CD4-positive, alpha-beta T cell treated with Interleukin-12 subunit alpha and Interleukin-12 subunit beta, for 1 hour (primary cell): Measurements from ENCODE around the gene GNAZ.
"Not testable (repeated sequence)": the region's sequence is repeated elsewhere in the genome, so short reads cannot be mapped to it uniquely, and the experiment has no call there.

ENCODE experiments used
- DNase-seq: peaks from one replicate; pipeline ENCODE4 v3.0.0-alpha.2; 2020

GNAZ gene

DNA sequence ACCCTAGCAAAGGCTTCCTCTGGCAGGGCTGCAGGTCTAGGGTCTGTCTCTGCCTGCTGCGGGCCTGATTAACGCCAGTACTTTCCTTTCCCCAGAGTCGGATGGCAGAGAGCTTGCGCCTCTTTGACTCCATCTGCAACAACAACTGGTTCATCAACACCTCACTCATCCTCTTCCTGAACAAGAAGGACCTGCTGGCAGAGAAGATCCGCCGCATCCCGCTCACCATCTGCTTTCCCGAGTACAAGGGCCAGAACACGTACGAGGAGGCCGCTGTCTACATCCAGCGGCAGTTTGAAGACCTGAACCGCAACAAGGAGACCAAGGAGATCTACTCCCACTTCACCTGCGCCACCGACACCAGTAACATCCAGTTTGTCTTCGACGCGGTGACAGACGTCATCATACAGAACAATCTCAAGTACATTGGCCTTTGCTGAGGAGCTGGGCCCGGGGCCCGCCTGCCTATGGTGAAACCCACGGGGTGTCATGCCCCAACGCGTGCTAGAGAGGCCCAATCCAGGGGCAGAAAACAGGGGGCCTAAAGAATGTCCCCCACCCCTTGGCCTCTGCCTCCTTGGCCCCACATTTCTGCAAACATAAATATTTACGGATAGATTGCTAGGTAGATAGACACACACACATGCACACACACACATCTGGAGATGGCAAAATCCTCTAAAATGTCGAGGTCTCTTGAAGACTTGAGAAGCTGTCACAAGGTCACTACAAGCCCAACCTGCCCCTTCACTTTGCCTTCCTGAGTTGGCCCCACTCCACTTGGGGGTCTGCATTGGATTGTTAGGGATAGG lies 52.9 kb downstream of the GNAZ start:
- no peak for DNase-seq

DNA sequence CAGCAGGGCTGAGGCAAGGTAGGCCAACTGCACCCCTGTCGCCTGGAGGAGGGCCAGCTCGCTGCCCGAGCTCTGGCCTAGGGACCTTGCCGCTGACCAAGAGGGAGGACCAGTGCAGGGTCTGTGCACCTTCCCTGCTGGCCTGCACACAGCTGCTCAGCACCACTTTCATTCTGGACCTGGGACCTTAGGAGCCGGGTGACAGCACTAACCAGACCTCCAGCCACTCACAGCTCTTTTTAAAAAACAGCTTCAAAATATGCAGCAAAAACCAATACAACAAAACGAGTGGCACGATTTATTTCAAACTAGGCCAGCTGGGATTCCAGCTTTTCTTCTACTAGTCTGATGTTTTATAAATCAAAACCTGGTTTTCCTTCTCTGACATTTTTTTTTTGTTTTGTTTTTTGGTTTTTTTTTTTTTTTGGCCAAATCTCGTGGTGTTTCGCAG lies 53.5 kb downstream of the GNAZ start:
- no peak for DNase-seq

DNA sequence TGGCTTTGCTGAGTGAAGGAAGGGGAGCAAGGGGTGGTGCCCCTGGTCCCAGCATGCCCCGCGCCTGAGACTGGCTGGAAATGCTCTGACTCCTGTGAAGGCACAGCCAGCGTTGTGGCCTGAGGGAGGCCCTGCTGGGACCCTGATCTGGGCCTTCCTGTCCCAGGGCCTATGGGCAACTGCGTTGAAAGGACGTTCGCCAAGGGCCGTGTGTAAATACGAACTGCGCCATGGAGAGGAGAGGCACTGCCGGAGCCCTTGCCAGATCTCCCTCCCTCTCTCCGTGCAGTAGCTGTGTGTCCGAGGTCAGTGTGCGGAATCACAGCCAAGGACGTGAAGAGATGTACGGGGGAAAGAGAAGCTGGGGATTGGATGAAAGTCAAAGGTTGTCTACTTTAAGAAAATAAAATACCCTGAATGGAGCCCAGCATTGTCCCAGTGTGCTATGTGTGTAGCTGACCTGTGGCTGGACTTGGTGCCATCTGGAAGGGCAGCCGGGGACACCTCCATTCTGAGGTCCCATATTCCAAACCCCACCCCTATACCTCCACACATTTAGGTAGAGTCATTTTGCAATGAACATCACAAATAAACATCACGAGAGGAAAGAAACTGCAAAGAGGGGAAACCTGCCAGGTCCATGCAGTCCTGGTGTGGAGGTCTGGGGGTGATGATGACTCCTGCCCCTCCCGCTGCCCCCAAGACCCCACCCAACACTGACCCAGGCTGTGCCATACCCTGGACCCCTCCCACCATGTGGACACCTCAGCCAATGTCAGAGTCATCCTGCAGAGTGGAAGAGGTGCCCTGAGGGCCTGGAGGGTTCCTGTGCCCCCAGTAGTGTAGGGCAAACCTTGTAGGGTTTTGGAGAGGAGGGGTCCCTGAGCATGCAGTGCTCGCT lies 54.5 kb downstream of the GNAZ start:
- no peak for DNase-seq

DNA sequence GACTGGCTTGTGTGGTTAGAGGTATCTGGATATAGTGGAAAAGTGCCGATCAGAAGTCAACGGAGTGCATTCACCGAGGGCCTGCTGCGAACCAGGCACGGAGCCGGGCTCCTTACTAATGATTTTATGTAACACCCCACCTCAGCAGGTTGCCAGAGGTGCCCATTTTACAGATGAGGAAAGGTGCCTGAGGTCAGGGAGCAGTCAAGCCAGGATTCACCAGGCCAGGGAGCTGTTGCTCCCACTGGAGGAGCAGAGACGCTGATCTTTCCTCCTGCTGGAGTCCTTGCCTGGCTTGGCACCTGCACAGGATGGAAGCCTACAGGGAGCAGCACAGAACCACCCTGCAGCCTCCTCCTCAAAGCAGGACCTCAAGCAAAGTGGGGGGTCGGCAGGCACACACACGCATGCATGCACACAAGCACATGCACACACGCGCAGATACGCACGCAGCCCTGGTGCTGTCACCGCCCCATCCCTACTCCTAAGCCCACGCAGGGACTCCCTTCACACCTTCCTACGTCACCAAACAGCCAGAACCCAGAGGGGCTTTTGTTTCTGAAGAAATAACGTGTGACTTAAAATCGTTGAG lies 55.3 kb downstream of the GNAZ start:
- no peak for DNase-seq

DNA sequence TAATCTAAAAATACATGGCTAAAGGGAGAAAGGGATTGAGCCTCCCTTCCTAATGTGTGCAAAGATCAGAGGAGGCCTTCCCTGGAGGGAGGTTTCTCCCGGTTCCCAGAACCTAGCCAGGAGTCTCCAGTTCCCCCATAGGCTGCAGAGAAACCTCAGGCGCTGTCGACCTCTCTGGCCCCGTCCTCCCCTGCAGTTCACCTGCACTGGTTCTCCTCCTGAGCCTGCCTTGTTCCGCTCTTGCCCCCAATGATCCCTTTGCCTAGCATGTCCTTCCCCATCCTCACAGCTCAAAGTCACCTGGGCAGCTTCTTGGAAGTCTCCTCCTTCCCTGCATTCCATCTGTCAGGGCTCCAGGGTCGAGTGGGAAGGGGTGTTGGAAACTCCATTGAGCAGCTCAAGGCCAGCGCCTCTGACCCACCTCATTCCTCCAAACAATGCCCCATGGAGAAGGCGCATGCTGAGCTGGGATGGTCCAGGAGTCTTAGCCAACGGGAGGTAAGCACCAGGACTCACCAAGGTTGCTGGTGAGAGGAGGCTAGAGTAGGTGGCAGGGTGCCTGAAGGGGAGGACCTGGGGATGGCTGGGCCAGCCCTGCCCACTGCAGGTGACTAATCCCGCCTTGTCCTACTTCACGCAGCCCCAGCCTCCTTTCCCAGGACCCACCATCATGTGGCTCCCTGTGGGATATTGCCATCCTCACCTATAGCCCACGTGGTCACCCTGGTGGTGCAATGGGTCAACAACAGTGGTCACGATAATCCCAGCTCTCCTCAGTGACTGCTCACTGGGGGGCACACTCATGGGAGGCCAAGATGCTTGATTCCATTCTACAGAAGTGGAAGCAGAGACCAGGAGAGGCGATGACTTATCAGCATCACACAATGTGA lies 56.1 kb downstream of the GNAZ start:
- DNase-seq, result no peak

DNA sequence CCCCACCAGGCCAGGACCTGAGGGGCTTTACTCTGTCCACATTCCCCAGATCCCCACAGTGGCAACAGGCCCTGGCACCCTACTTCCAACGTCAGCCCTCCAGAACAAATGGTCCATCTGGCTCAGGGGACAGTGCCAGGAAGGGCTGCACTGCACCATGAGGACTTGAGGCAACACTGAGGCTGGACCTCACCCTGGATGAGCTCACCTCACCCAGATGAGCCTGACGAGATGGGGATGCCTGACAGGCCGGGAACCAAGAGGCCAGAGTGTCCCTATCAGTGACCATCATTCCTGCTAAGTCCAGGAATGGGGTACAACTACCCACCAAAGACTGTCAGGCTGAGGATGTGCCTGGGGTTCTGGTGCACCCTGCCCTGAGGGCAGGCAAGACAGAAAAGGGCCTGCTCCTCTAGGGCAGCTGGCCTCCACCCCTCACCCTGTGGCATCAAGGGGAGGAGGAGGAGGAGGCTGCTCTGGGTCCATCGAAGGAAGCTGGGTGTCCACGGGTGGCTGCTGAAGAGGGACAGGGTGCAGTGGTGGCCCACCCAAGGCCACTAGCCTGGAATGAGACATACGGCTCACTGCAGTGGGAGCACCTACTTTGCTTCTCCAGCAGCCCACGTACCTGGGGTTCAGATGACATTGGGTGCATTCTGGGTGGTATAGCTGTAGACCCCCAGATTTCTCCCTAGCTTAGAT lies 56.9 kb downstream of the GNAZ start:
- DNase-seq, result no peak

DNA sequence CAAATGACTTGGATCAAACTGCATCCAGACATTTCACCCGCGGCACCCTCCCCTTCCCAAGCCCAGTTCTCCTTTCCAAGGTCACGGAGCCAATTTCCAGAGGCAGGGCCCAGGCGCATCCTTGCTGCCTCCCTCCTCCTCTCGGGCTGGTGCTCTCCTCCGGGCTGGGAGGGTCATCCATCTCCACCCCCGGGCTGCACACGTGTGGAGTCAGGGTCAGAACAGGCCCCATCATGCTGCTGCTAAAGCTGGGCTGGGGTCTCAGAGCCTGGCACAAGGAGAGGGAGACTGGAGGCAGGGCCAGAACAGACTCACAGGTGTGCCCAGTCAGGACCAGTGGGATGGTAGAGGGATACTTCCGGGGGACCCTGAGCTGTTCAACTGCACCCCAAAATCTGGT lies 57.5 kb downstream of the GNAZ start:
- no peak for DNase-seq

DNA sequence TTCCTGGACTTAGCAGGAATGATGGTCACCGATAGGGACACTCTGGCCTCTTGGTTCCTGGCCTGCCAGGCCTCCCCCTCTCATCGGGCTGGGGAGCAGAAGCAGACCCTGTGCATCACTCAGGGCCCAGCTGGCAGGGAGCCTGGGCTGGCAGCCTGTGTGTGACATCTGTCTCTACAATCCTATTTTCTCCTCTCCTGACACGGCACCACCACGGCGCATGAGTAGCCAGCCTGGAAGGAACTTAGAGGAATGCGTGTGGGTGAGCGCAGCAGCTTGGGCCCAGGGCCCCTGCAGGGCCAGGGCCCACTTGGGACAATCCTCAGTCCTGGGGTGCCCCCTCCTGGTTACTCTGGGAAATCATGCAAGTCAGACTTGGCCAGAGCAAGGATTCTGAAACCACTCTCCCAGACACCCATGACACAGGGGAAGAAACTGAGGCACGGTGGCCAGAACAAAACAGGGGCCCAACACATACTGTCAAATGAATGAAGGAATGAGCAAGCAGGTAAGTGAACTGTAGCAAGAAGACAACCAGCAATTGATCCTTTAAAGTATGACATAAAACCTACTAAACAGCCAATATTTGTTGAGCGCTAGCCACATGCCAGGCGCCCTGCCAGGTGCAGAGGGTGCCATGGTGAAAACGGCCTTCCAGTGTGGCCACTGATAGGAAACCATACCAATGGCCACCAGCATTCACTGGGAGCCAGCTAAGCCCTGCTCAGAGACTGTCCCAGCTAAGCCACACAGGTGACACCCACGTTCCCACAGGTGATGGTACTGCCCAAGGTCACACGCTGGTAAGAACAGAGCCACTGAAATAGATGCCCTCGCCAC lies 58.2 kb downstream of the GNAZ start:
- DNase-seq, result peak; percentile 78

DNA sequence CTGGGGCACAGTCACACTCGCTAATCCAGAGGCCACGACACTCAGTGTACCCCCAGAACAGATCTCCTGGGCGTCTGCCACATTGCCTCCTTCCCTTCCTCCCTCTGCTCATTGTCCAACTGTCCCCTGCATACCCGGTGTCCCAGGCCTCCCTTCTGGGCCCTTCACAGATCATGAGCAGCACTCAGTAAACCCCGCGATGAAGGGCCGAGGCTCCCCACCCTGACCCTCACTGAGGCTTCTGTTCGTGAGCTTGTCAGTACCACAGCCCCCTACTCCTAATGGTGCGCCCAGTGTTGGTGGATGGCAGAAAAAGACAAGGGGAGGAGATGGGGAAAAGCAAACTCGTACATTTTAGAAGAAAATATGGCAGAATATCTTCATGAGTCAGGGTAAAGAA lies 58.8 kb downstream of the GNAZ start:
- DNase-seq, result no peak

DNA sequence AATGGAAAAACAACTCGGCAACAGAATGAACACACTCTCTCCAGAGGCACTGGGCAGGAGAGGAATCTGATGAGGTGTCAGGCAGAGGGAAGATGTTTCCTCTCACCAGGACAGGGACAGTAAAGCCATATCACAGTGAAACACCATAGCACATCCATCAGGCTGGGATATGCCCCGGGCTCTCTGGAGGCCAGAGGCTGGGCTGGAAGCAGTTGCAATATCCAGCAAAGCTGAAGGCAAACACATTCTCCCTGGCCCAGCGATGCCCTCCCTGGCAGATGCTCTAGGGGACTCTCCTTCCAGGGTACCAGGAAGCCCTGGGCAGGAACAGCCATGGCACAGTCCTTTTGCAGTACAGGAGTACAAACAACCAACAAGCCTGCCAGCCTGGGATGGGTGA lies 60.4 kb downstream of the GNAZ start:
- no peak for DNase-seq

DNA sequence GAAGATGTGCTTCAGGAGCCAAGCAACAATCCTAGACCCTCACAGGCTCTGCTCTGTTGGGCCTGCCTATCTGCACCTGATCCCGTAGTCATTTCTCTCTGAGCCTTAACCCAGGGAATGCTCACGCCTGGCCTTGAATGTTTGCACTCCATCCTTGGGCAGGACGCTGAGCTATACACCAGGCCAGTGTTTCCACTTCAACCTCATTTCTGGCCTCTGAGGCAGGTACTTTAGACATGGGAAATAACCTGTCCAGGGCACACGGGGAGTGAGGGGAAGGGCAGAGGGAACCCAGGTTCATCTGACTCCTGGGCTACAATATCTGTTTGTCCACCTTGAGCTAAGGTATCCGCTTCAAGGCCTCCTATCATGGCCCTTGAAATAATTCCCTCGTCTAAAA lies 61.6 kb downstream of the GNAZ start:
- DNase-seq, result no peak

DNA sequence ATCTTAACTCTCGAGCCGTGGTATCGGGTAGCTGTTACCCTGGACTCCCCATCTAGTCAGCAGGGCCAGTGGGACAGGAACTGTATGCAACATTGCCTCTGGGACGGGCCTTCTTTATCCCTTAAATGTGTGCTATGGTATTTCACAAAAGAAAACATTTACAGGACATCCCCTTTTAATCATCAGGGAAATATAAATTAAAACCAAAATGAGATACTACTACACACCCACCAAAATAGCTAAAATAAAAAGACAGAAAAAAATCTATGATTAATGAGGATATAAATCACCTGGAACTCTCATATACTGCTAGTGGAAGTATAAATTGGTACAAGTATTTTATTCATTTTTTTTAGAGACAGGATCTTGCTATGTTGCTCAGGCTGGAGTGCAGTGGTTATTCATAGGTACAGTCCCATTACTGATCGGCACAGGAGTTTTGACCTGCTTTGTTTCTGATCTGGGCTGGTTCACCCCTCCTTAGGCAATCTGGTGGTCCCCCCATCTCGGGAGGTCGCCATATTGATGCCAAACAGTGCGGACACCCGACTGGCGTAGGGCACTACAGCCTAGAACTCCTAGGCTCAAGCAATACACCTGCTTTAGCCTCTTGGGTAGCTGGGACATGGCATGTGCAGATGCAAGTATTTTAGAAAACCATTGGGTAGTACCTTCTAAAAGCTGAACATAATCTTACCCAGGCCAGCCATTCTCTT lies 62.2 kb downstream of the GNAZ start:
- DNase-seq, result no peak

DNA sequence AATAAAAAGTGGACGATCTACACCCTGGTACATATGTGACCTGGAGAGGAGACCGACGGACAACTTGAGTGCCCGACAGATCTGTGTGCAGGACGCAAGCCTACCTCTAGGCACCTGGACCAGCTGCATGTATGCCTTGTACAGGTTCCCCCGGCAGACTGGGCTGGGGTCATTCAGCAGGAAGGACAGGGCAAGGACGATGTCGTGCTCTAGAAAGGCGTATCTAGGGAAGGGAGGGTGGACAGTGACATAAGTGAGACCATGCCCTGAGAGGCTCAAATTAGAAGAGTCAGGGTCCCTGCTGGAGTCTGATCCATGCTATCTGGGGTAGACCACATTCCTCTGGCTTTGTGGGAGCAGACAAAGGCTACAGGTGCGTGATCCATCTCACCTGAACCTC lies 63.6 kb downstream of the GNAZ start:
- DNase-seq, result no peak

DNA sequence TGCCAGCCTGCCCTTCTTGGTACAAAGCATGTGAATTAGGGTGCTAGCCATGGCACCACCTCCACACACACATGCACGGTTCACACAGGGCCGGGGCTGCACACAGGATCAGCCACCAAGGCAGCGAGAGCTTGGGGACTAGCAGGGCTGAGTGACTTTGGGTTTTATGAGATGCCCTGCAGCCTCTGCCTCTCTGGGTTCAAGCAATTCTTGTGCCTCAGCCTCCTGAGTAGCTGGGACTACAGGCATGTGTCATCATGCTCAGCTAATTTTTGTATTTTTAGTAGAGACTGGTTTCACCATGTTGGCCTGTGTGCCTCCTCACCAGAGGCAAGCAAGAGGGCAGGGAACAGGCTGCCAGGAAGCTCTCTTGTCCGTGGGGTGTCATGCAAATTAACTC lies 66.7 kb downstream of the GNAZ start:
- not testable (repeated sequence) for DNase-seq

DNA sequence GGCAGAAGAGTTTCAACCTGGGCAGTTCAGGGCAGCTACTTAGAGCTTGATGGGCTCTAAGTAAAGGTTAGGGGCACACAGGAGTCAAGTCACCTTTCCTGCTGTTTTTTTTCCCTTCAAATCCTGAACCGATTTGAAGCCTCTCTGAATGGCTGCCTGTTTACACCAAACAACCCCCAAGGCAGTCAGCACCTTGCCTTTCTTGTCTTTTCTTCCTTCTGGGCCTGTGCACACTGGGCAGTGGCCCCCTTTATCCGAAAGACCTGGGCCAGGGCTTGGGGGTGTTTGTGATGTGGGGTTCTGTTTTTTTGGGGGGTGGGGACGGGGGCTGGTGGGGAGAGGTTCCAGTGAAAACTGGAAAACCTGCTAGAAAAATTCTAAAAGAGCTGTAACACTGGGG lies 67.1 kb downstream of the GNAZ start:
- no peak for DNase-seq

DNA sequence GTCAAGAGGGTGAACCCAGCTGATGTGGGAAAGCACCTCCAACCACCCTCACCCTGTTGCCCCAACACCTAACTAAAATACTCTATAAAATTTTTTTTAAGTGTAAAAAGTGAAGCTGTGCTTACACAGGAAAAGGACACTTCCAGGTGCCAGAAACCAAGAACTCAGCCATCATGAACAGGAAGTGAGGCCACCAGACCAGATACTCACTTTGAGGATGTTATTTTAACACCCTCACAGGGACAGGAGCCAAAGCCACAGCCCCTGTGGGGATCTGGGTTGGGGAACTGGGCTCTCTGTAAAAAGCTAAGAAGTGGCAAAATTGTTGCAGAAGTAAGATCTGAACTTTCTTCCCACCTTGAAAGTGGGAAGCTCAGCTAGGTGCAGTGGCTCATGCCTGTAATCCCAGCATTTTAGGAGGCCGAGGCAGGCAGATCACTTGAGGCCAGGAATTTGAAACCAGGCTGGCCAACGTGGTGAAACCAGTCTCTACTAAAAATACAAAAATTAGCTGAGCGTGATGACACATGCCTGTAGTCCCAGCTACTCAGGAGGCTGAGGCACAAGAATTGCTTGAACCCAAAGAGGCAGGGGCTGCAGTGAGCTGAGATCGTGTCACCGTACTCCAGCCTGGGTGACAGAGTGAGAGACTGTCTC lies 67.7 kb downstream of the GNAZ start:
- peak; percentile 81 for DNase-seq

DNA sequence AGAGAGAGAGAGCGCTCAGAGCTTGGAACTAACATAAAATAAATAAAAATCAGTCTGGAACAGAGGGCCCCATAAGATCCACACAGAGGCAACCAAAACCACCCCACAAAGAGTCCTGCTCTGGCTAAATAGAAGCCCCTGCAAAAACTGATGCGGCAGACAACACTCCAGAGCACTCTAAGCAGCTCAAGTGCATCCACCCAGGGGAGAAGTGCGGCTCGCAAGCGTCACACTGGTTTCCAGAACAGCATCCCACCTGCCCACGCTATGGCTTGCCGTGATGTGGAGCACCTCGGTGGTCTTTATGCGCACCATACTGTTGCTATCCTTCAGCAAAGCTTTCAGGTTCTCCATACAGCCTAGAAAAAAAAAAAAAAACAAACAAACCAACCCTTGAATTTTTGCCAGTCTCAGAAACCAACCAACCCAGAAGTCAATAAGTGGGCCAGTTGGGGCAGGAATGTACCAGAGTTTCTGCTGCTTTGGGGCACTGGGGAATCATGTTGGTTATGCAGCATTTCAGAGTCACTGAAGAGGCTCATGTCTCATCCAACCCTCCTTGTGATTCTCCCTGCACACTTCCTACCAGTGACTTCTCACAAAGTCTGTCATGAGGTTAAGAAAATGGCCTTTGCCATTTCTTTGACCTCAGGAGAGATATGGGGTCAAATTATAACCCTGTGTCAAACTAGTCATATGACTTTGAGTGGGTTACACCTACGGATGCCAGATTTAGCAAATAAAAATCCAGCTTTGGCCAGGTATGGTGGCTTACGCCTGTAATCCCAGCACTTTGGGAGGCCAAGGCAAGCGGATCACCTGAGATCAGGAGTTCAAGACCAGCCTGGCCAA lies 68.5 kb downstream of the GNAZ start:
- DNase-seq, result no peak

DNA sequence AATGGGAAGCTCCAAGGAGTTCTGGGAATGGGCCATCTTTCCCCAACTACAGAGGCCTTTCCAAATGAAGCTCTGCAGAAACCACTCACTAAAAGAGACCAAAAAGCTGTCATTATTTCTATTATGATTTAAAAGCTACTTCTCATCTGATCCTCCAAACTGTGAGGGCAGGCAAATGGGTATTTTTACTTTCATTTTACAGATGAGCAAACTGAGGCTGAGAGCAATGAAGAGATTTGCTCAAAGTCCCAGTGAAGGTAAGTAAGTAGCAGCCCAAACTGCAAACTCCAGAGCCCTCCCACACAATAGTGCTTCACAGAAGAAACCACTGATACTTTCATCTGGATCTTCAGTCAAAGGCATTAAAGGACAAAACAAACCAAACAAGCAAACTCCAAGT lies 70.1 kb downstream of the GNAZ start:
- DNase-seq, result no peak
